SKM-1 (cell line): ENCODE results near the gene PDGFRA.

Experiments used
- DNase-seq: peaks from one replicate; lab custom pipeline; 2025; ENCODE audit not compliant: unreplicated experiment; lab: John Stamatoyannopoulos, UW

PDGFRA gene

GRCh38 chr4:54228961-54229501 is at the start of gene PDGFRA:
Gene PDGFRA, plus strand, starts transcription at chr4:54229293. Its CDS starts 29,476 bp downstream, at chr4:54258769.
- no peak for DNase-seq

- no peak for DNase-seq
These were observed 44.5 kb upstream of the PDGFRA start for GRCh38 chr4:54184581-54184980.

GRCh38 chr4:54185044-54185780 is 43.9 kb upstream of the PDGFRA start:
- no peak for DNase-seq

DNA sequence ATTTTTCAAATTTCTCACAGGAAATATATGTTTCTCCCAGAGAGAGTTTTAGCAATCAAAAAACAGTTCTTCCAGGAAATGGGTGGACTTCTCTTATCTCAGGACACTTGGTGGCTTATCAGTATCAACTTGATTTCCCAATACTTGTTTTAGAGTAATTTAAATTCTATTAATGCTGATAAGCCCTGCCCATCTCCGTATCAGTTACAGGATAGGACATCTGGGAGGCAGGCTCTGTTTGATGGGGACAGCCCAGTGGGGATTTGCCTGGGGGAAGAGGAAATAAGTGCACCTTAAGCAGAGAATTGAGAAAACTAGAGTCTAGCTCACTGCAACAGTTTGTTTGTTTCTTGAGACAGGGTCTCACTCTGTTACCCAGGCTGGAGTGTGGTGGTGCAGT is 43.2 kb upstream of the PDGFRA start:
- DNase-seq = no peak

GRCh38 chr4:54186371-54186770 is 42.7 kb upstream of the PDGFRA start:
- DNase-seq = no peak

DNA sequence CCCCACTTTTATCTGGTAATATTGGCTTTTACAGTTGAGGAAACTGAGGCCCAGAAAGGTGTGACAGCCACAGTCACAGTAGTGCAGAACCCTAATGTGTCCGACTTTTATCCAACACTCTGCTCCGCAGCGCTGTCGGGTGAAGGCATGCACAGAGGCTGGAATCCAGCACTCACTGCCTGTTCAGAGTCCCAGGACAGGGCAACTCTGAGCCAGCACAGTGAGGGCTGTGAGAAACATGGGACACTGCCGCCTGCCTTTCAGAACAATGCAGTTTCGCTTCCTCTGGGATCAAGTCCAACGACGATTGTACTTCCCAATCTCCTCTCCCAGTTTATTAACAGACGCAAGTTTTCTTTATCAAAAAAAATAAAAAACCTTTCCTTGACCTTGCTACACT is 41.9 kb upstream of the PDGFRA start:
- DNase-seq = no peak

DNA sequence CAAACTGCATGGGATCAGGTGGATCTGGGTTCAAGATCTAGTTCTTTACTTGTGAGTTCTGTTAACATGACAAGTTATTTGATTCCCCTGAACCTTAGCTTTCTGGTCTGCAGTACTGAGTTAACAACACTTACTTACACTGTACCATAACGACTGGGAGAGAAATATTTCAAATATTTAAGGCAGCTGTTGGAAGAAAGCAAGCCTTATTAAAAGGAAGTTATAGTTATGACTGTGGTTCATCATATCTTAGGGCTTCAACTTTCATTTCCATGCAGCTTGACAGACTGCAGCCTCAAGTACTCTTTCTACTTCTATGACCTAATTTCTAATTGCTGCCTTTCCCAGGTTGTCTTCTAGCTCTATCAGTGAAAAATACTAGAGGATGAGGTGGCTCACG is 40.0 kb upstream of the PDGFRA start:
- DNase-seq = no peak

DNA sequence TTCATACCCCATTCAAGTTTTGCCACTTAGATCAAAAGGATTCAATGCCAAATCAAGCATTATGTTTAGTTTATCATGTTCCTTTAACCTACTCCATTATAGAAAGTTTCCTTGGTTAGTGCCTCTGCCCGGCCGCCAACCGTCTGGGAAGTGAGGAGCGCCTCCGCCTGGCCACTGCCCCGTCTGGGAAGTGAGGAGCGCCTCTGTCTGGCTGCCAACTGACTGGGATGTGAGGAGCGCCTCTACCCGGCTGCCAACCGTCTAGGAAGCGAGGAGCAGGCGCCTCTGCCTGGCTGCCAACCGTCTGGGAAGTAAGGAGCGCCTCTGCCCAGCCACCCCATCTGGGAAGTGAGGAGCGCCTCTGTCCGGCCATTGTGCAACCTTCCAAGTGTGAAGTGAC is 36.3 kb upstream of the PDGFRA start:
- DNase-seq = no peak

GRCh38 chr4:54197926-54198325 is 31.2 kb upstream of the PDGFRA start:
- no peak for DNase-seq

GRCh38 chr4:54199919-54200318 is 29.2 kb upstream of the PDGFRA start:
- no peak for DNase-seq

DNA sequence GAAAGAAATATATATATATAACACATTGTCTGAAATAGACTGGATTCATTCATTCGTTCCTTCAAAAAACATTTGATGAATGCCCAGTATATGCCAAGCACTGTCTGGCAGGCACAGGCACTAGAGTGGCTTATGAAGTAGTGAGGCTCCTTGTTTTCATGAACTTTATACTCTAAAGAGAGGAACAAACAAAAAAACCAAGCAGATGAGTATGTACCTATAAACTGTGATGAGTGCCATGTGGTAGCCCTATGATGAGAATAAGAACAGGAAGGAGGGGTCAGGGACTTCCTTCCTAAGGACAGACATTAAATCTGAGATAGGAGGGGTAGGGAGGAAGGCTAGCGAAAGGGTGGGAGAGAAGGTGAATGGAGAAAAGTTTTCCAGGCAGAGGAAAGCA is 19.5 kb upstream of the PDGFRA start:
- DNase-seq = no peak

GRCh38 chr4:54213001-54213400 is 16.1 kb upstream of the PDGFRA start:
- DNase-seq = no peak

DNA sequence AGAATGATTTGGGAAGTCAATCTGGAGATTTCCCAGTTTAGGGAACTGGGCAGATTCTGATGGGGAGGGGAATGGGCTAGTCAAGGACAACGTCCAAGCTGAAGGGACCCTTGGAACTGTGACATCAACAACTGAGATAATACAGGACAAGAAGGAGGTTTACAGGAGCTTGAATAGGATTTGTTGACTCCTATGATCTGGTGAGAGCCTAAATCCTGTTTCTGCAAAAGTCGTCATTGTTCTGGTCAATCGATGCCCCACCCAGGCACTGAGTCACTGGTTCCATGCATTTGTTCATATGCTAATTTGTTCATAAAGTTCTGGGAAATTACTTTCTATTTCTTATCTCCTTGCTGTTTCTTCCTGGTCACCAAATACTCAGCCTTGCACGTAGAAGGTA is 15.3 kb upstream of the PDGFRA start:
- DNase-seq = no peak

DNA sequence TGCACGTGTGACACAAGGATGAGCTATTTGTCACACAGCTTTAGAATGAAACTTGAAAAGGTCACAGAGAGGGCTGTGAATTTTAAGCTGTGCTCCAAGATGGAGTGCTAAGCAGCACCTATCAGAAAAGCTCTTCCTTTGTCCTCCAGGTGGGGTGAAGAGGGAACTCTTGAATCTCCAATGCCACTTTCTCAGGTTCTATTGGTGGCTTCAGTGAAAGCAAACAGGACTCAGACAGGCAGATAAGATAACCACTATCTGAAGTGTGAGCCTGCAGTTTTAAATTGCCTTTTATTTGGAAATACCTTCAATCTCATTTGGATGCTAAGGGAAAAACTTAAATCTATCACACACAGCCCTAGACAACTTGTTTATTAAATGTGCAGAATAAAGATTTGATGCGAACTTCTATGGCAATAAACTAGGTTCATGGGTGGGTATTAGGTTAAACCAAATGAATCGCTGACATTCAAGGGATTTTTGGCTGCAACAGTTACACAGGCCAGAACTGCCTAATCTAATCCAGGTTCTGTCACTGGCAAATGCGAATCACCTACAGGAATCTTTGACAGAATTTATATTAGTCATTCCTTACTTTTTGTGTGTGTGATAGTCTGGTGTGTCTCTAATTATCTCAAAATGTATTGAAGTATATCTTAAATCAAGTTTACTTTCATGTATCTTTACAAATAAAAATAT is 13.6 kb upstream of the PDGFRA start:
- no peak for DNase-seq

- DNase-seq = peak; percentile 57
These were observed 11.2 kb upstream of the PDGFRA start for GRCh38 chr4:54217642-54218495.

DNA sequence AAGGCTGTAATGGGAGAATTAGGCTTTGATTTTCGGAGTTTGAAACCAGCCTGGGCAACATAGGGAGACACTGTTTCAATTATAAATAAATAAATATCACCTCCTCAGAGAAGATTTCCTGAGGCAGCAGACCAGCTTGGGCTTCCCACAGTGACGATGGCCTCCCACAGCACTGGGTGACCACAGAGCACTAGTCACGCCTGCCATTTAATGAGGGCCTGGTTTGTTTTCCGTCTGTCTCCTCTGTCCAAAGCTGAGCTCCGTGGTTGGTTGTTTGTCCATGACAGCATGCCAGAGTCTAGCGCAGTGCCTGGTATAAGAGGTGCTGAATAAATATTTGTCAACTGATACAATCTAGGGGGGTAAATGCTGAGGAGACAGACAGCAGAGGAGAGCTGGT is 10.4 kb upstream of the PDGFRA start:
- DNase-seq = no peak

GRCh38 chr4:54224996-54225597 is 4.0 kb upstream of the PDGFRA start:
- no peak for DNase-seq

DNA sequence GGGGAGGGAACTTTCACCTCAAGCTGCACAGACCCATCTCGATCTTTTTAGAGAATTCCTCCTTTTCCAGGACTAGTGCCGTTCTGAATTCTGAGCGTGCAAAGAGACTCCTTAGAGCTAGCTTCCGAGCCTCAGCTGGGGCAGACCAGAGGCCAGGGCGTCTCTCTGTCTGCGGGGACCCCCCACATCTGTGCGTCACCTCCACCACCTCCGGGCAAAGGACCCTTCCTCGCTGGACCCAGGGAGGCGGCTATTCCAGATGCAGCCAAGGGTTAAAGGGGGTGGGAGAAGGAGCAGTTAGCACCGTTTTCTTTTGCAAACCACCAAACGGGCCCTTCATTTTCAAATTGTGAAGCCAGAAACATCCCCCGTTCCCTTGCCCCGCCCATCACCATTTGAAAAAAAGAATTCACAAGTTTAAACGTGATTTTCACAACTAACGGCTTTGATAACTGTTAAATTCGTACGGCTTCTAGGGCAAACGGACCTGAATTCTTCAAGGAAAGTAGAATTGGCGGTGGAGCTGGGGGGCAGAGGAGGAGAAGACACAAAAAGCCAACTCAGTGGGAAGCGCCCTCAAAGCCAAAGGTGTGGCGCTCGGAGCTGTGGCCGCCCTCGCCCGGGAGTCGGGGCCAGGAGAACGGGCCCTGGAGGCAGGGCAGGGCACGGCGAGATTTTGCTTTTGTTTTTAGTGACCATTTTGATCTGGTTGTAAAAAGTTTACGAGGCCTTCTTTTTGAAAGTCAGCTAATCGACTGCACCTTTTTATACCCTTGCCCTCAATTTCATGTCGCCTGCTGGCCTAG is 3.3 kb upstream of the PDGFRA start:
- no peak for DNase-seq

- DNase-seq = no peak
These were observed 2.5 kb upstream of the PDGFRA start for GRCh38 chr4:54226404-54227255.
